K562 (cell line): ENCODE data around the gene FBXO33. TPM values are rescaled to one million over a fixed set of nuclear protein-coding genes. Genes with fewer than 3 reads are reported as not detected.

Experiments used
- ATAC-seq: fragments of 200-7000 bp; cut with Tn5 transposase; 3 replicates; pipeline ENCODE4 v1.9.1; 2020; ENCODE audit warnings: moderate library complexity
- BruUV-seq: library from RNA; stranded (reverse); fragments of 400-500 nt; replicated peaks from 2 replicates; lab custom pipeline; 2021; lab: Mats Ljungman, UMichigan
- CTCF ChIA-PET: fragments of 300-600 bp; formaldehyde crosslinking; extraction: SDS; loops from one replicate; lab custom pipeline; 2021; ENCODE audit warnings: low intra/inter-chr PET ratio; lab: Yijun Ruan, JAX
- POLR2A ChIA-PET: fragments of 300-600, 350-650 bp; sonication (Branson Sonifier 250); formaldehyde crosslinking; extraction: SDS; loops from one replicate; lab custom pipeline; 2021; ENCODE audit warnings: antibody characterized with exemption, inconsistent platforms; lab: Yijun Ruan, JAX
- DNase-seq, 4 experiments: peaks; one replicate each; pipeline versions ENCODE4 v3.0.0 to v3.0.0-alpha.2; 2011 to 2018; ENCODE audit warnings: low spot score in 3 of 4, mixed read lengths in 3 of 4; ENCODE audit errors: extremely low read depth in 1 of 4
- FAIRE-seq: peaks from 2 replicates; lab custom pipeline; 2011; peaks lifted over from hg19 to GRCh38; lab: Jason Lieb, UNC
- H2AFZ ChIP-seq: 2 replicates; pipeline ENCODE4 v1.6.0; 2011; ENCODE audit warnings: low read depth, low read length, control low read depth, inconsistent platforms
- H3K27ac ChIP-seq: fragments of 200-600 bp; 3 replicates; pipeline ENCODE4 v1.8.0; 2011; ENCODE audit warnings: low read depth, mild to moderate bottlenecking, control low read depth, inconsistent platforms, low read length, moderate library complexity, mixed read lengths; ENCODE audit errors: extremely low read depth
- H3K27me3 ChIP-seq, 2 experiments: fragments of 300-600 bp in 1 of 2; 2 replicates in 1 of 2; 3 replicates in 1 of 2; pipeline versions ENCODE4 v1.6.0 to v1.8.0; 2011; ENCODE audit warnings: inconsistent platforms in 2 of 2, low read length in 2 of 2, mild to moderate bottlenecking in 1 of 2, mixed read lengths in 1 of 2, moderate library complexity in 1 of 2; ENCODE audit not compliant: control insufficient read depth in 2 of 2, insufficient read depth in 2 of 2
- H3K36me3 ChIP-seq: fragments of 300-600 bp; 3 replicates; pipeline ENCODE4 v1.8.0; 2011; ENCODE audit warnings: mild to moderate bottlenecking, low read length, inconsistent platforms; ENCODE audit not compliant: control insufficient read depth, insufficient read depth
- H3K4me1 ChIP-seq, 2 experiments: fragments of 200-600 bp in 1 of 2; replicated peaks in 1 of 2; 2 replicates in 1 of 2; 3 replicates in 1 of 2; pipeline versions ENCODE4 v1.5.1 to v1.8.0; 2011; ENCODE audit warnings: inconsistent platforms in 2 of 2, low read length in 2 of 2, mild to moderate bottlenecking in 1 of 2, mixed read lengths in 1 of 2, moderate library complexity in 1 of 2; ENCODE audit not compliant: control insufficient read depth in 2 of 2, insufficient read depth in 2 of 2
- H3K4me2 ChIP-seq: 2 replicates; pipeline ENCODE4 v1.6.1; 2011; ENCODE audit warnings: low read length, control low read depth, inconsistent platforms, mixed read lengths; ENCODE audit not compliant: insufficient read depth
- H3K4me3 ChIP-seq: fragments of 200-600 bp; sonication (generic), shearing (Covaris generic); 2 replicates; pipeline ENCODE4 v1.5.1; 2016; ENCODE audit warnings: control low read depth, inconsistent platforms
- H3K79me2 ChIP-seq: fragments of 200-600 bp; 3 replicates; pipeline ENCODE4 v1.8.0; 2011; ENCODE audit warnings: low read length, inconsistent platforms; ENCODE audit not compliant: control insufficient read depth, insufficient read depth
- H3K9ac ChIP-seq, 2 experiments: 2 replicates each; pipeline versions ENCODE4 v1.6.0 to v1.6.1; 2011; ENCODE audit warnings: low read depth in 2 of 2, low read length in 2 of 2, control low read depth in 1 of 2, inconsistent platforms in 1 of 2, mild to moderate bottlenecking in 1 of 2, mixed read lengths in 1 of 2; ENCODE audit not compliant: insufficient read depth in 1 of 2
- H3K9me1 ChIP-seq: one replicate; pipeline ENCODE4 v1.6.0; 2011; ENCODE audit warnings: inconsistent platforms, mild to moderate bottlenecking, low read length, moderate library complexity; ENCODE audit not compliant: control insufficient read depth, insufficient read depth
- H3K9me3 ChIP-seq: replicated peaks from 2 replicates; pipeline ENCODE4 v1.5.1; 2011; ENCODE audit warnings: low read depth, low read length, inconsistent platforms; ENCODE audit not compliant: control insufficient read depth, insufficient read depth
- H4K20me1 ChIP-seq: replicated peaks from 2 replicates; pipeline ENCODE4 v1.6.1; 2011; ENCODE audit warnings: low read length, inconsistent platforms, mixed read lengths; ENCODE audit not compliant: control insufficient read depth, insufficient read depth
- BRD9 ChIP-seq: fragments of 450-650 bp; IDR thresholded peaks from 2 replicates; pipeline ENCODE4 v1.6.1; 2018; ENCODE audit warnings: low read depth; ENCODE audit not compliant: partially characterized antibody
- CHAMP1 ChIP-seq: fragments of 450-650 bp; IDR thresholded peaks from 2 replicates; pipeline ENCODE4 v1.6.1; 2016; ENCODE audit warnings: mild to moderate bottlenecking
- CREM ChIP-seq: IDR thresholded peaks from 2 replicates; pipeline ENCODE4 v1.6.1; 2014; ENCODE audit warnings: antibody characterized with exemption, low read depth
- DMBX1 ChIP-seq: fragments of 250-450 bp; sonication (Bioruptor Pico); IDR thresholded peaks from 2 replicates; pipeline ENCODE4 v1.8.0; 2022; ENCODE audit warnings: inconsistent platforms, mild to moderate bottlenecking, moderate library complexity, borderline replicate concordance
- HBP1 ChIP-seq: fragments of 450-650 bp; formaldehyde crosslinking; IDR thresholded peaks from 2 replicates; pipeline ENCODE4 v1.4.0; 2022; ENCODE audit warnings: missing genetic modification characterization
- MLX ChIP-seq, 2 experiments: fragments of 450-650 bp in 1 of 2; sonication (generic) in 1 of 2; formaldehyde crosslinking; conservative IDR thresholded peaks; 2 replicates each; pipeline versions ENCODE4 v1.4.0 to v1.8.1; 2020 to 2022; ENCODE audit warnings: mild to moderate bottlenecking in 1 of 2, missing genetic modification reagents in 1 of 2
- NELFE ChIP-seq: IDR thresholded peaks from 2 replicates; pipeline ENCODE4 v1.6.1; 2011; ENCODE audit warnings: mild to moderate bottlenecking; ENCODE audit not compliant: insufficient read depth, insufficient read length
- PHF21A ChIP-seq: fragments of 450-650 bp; IDR thresholded peaks from 2 replicates; pipeline ENCODE4 v1.6.1; 2017; ENCODE audit warnings: low read depth, borderline replicate concordance
- ZNF146 ChIP-seq: IDR thresholded peaks from one replicate; pipeline ENCODE4 v1.6.1; 2018; ENCODE audit warnings: missing compliant biosample characterization; ENCODE audit not compliant: unreplicated experiment
- ZNF395 ChIP-seq: fragments of 200-800 bp; sonication (Bioruptor generic); IDR thresholded peaks from 2 replicates; pipeline ENCODE4 v1.6.1; 2017; ENCODE audit warnings: missing genetic modification characterization, missing compliant biosample characterization
- ZNF76 ChIP-seq: fragments of 250-450 bp; sonication (Bioruptor Pico); IDR thresholded peaks from 2 replicates; pipeline ENCODE4 v1.4.0; 2020; ENCODE audit warnings: mild to moderate bottlenecking, moderate library complexity, borderline replicate concordance
- WGBS: fragments of 100-300 bp; shearing (Covaris generic); methylation state at CpG from one replicate; pipeline ENCODE4 v1.1.6; 2016; ENCODE audit warnings: low coverage, mixed read lengths; ENCODE audit not compliant: insufficient coverage; ENCODE audit errors: missing lambda C conversion rate; 5-methylcytosine and 5-hydroxymethylcytosine counted together
- in situ Hi-C: fragments of 300-500 bp; cut with MboI; formaldehyde crosslinking; loops from 4 replicates; pipeline ENCODE4 v1.15.0; 2018; ENCODE audit warnings: inconsistent platforms, mixed read lengths
- intact Hi-C: fragments of 100-400 bp; cut with micrococcal nuclease; formaldehyde crosslinking; loops from 2 replicates; pipeline ENCODE4 v1.14.2; 2022
- polyA plus RNA-seq, 8 experiments: library from polyadenylated mRNA; depleted of rRNA in 4 of 8; stranded (reverse) in 5 of 8; unstranded in 3 of 8; fragments of >200 nt; fragmentation: Nextera tagmentation in 2 of 8; fragmentation: Illumina TruSeq in 1 of 8; extraction: Ambion mirVana in 2 of 8; extraction: Trizol in 1 of 8; gene quantifications; 2 replicates each; pipeline versions ENCODE4 v1.2.1 to v1.2.3, GENCODE V29; 2011 to 2014; ENCODE audit warnings: inconsistent platforms in 1 of 8, missing spikeins in 1 of 8
- total RNA-seq, 7 experiments: library from RNA; depleted of rRNA in 6 of 7; stranded (reverse); fragments of >200 nt in 6 of 7; fragmentation: Illumina TruSeq in 2 of 7; extraction: Trizol in 2 of 7; gene quantifications; 2 replicates each; pipeline versions ENCODE4 v1.2.1 to v1.2.3, GENCODE V29; 2011 to 2021; ENCODE audit warnings: low replicate concordance in 1 of 7

Gene FBXO33
- total and polyA plus RNA-seq, 9 of the 15 experiments (the other 6 are each of a cell fraction or from before 2014, with no cell fraction given), result 1.6 to 7.5 (median 5.0) TPM

GRCh38 chr14:39433452-39433813 is 1.2 kb upstream of the FBXO33 start (continued):
- TF ChIP-seq HBP1 (no peak), MLX (CRISPR knock-in tag; conservative IDR thresholded peaks at IDR 0.05) (no peak), CREM (no peak), ZNF76 (CRISPR knock-in tag) (no peak), BRD9 (no peak), ZNF146 (CRISPR knock-in tag) (no peak)

- no TSS peak for BruUV-seq
- WGBS, result under 1% methylated on average over 19 of the region's 38 CpGs
- DNase-seq, result peak; percentile 64 to 80 (median 66)
- no peak for TF ChIP-seq CHAMP1
- TF ChIP-seq PHF21A, result peak; percentile 87; the same call in 1 of the 2 replicates
- TF ChIP-seq ZNF395 (CRISPR knock-in tag), result peak; percentile 21; the same call in 1 of the 2 replicates
- TF ChIP-seq NELFE, result no peak
- no peak for TF ChIP-seq DMBX1 (CRISPR knock-in tag)
Measured at GRCh38 chr14:39432619-39433451, 602 bp upstream of the FBXO33 start.

More at GRCh38 chr14:39432619-39433451, 602 bp upstream of the FBXO33 start:
- FAIRE-seq (no peak), ATAC-seq (peak; percentile 89)
- CTCF ChIA-PET, result interaction anchor here (0.7 kb wide), 1 partner anchor 222 kb away, joined by 3 read pairs; no protein-coding TSS in a partner anchor
- H3K9me3 ChIP-seq, result no peaks in the 10 kb centered on the region
- peak overlapping the region; percentile 69; the same call in 1 of the 3 replicates for H3K27ac ChIP-seq
- peak overlapping the region; percentile 89 for H3K4me2 ChIP-seq
- H2AFZ ChIP-seq, result peak overlapping the region; percentile 99
- no peaks in the 10 kb centered on the region for H3K27me3 ChIP-seq
- H3K4me3 ChIP-seq, result peak overlapping the region; percentile 71
- intact Hi-C loops, result loop anchor here (5.0 kb wide), 1 partner anchor 51 kb away; no protein-coding TSS in a partner anchor
- no peaks in the 10 kb centered on the region for H4K20me1 ChIP-seq
- in situ Hi-C loops, result no loop called here
- H3K4me1 ChIP-seq, result peaks cover 2 to 16% of the 10 kb centered on the region in 2 experiments; a peak in 4 of 5 replicates
- no peaks in the 10 kb centered on the region for H3K9me1 ChIP-seq
- POLR2A ChIA-PET, result interaction anchor here (0.7 to 2.5 kb wide), 3 partner anchors 9 to 247 kb away, joined by 3 to 15 read pairs (median 3); no protein-coding TSS in a partner anchor
- H3K79me2 ChIP-seq, result peaks cover 12% of the 10 kb centered on the region
- no peaks in the 10 kb centered on the region for H3K36me3 ChIP-seq
- H3K9ac ChIP-seq, result peak overlapping the region; percentile 54 to 89; a peak in 3 of 4 replicates
